ENCODE results near the gene ATXN7L1.

ATXN7L1 gene

DNA sequence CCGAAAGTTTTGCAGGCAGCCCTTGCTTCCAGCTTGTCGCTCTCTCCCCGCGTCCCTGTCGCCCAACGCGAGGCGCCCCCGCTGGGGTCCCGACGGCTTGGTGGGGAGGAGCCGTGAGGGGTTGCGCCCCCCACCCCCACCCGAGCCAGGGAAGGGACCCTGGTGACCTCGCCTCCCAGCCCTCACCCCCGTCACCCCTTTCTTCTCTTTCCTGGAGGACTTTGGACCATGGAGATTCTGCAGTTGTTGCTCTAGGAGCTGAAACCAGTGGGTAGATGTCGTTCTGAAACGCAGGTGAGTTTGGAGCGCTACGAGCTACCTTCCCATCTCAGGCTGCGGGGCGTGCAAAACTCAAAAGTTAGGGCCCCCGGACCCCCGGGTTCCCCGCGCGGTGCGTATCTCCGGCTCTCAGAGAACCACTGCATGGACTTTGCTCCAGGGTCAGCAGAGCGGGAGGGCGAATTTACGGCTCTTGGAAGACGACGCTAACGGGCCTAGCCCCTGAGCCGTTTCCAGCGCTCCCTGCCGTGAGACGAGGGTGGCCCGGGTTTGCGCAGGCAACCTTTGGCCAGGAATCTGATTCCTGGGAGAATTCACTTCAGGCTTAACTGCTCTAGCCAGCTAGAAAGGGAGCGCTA lies 684 bp upstream of the ATXN7L1 start (continued):
- TF ChIP-seq, protein P1, sequence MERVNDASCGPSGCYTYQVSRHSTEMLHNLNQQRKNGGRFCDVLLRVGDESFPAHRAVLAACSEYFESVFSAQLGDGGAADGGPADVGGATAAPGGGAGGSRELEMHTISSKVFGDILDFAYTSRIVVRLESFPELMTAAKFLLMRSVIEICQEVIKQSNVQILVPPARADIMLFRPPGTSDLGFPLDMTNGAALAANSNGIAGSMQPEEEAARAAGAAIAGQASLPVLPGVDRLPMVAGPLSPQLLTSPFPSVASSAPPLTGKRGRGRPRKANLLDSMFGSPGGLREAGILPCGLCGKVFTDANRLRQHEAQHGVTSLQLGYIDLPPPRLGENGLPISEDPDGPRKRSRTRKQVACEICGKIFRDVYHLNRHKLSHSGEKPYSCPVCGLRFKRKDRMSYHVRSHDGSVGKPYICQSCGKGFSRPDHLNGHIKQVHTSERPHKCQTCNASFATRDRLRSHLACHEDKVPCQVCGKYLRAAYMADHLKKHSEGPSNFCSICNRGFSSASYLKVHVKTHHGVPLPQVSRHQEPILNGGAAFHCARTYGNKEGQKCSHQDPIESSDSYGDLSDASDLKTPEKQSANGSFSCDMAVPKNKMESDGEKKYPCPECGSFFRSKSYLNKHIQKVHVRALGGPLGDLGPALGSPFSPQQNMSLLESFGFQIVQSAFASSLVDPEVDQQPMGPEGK (tag by site-specific recombination; IDR thresholded peaks at IDR 0.05): peak; percentile 66
- no peak for TF ChIP-seq ZSCAN23 (tag by site-specific recombination; IDR thresholded peaks at IDR 0.05)
- TF ChIP-seq SP7 (tag by site-specific recombination; IDR thresholded peaks at IDR 0.05): no peak
- TF ChIP-seq ZNF121 (tag by site-specific recombination; IDR thresholded peaks at IDR 0.05): no peak
- TF ChIP-seq, protein P2, sequence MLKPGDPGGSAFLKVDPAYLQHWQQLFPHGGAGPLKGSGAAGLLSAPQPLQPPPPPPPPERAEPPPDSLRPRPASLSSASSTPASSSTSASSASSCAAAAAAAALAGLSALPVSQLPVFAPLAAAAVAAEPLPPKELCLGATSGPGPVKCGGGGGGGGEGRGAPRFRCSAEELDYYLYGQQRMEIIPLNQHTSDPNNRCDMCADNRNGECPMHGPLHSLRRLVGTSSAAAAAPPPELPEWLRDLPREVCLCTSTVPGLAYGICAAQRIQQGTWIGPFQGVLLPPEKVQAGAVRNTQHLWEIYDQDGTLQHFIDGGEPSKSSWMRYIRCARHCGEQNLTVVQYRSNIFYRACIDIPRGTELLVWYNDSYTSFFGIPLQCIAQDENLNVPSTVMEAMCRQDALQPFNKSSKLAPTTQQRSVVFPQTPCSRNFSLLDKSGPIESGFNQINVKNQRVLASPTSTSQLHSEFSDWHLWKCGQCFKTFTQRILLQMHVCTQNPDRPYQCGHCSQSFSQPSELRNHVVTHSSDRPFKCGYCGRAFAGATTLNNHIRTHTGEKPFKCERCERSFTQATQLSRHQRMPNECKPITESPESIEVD (tag by site-specific recombination; IDR thresholded peaks at IDR 0.05): no peak
- no peak for TF ChIP-seq ZNF202 (tag by site-specific recombination; IDR thresholded peaks at IDR 0.05; ENCODE audit: borderline replicate concordance)
- TF ChIP-seq ZBTB20 (tag by site-specific recombination; IDR thresholded peaks at IDR 0.05): peak; percentile 93
- no peak for TF ChIP-seq ZNF248 (tag by site-specific recombination; IDR thresholded peaks at IDR 0.05)
- TF ChIP-seq, protein P3, sequence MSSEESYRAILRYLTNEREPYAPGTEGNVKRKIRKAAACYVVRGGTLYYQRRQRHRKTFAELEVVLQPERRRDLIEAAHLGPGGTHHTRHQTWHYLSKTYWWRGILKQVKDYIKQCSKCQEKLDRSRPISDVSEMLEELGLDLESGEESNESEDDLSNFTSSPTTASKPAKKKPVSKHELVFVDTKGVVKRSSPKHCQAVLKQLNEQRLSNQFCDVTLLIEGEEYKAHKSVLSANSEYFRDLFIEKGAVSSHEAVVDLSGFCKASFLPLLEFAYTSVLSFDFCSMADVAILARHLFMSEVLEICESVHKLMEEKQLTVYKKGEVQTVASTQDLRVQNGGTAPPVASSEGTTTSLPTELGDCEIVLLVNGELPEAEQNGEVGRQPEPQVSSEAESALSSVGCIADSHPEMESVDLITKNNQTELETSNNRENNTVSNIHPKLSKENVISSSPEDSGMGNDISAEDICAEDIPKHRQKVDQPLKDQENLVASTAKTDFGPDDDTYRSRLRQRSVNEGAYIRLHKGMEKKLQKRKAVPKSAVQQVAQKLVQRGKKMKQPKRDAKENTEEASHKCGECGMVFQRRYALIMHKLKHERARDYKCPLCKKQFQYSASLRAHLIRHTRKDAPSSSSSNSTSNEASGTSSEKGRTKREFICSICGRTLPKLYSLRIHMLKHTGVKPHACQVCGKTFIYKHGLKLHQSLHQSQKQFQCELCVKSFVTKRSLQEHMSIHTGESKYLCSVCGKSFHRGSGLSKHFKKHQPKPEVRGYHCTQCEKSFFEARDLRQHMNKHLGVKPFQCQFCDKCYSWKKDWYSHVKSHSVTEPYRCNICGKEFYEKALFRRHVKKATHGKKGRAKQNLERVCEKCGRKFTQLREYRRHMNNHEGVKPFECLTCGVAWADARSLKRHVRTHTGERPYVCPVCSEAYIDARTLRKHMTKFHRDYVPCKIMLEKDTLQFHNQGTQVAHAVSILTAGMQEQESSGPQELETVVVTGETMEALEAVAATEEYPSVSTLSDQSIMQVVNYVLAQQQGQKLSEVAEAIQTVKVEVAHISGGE (tag by site-specific recombination; conservative IDR thresholded peaks at IDR 0.05; ENCODE audit: low read depth): no peak
- no peak for TF ChIP-seq ZNF843 (tag by site-specific recombination; IDR thresholded peaks at IDR 0.05)
- TF ChIP-seq GLI2 (tag by site-specific recombination; IDR thresholded peaks at IDR 0.05; ENCODE audit: borderline replicate concordance, low read depth): no peak
- TF ChIP-seq ZNF544 (tag by site-specific recombination; IDR thresholded peaks at IDR 0.05): no peak
- TF ChIP-seq EGR2 (tag by site-specific recombination; IDR thresholded peaks at IDR 0.05; ENCODE audit: low read depth): no peak
- TF ChIP-seq, protein P4, sequence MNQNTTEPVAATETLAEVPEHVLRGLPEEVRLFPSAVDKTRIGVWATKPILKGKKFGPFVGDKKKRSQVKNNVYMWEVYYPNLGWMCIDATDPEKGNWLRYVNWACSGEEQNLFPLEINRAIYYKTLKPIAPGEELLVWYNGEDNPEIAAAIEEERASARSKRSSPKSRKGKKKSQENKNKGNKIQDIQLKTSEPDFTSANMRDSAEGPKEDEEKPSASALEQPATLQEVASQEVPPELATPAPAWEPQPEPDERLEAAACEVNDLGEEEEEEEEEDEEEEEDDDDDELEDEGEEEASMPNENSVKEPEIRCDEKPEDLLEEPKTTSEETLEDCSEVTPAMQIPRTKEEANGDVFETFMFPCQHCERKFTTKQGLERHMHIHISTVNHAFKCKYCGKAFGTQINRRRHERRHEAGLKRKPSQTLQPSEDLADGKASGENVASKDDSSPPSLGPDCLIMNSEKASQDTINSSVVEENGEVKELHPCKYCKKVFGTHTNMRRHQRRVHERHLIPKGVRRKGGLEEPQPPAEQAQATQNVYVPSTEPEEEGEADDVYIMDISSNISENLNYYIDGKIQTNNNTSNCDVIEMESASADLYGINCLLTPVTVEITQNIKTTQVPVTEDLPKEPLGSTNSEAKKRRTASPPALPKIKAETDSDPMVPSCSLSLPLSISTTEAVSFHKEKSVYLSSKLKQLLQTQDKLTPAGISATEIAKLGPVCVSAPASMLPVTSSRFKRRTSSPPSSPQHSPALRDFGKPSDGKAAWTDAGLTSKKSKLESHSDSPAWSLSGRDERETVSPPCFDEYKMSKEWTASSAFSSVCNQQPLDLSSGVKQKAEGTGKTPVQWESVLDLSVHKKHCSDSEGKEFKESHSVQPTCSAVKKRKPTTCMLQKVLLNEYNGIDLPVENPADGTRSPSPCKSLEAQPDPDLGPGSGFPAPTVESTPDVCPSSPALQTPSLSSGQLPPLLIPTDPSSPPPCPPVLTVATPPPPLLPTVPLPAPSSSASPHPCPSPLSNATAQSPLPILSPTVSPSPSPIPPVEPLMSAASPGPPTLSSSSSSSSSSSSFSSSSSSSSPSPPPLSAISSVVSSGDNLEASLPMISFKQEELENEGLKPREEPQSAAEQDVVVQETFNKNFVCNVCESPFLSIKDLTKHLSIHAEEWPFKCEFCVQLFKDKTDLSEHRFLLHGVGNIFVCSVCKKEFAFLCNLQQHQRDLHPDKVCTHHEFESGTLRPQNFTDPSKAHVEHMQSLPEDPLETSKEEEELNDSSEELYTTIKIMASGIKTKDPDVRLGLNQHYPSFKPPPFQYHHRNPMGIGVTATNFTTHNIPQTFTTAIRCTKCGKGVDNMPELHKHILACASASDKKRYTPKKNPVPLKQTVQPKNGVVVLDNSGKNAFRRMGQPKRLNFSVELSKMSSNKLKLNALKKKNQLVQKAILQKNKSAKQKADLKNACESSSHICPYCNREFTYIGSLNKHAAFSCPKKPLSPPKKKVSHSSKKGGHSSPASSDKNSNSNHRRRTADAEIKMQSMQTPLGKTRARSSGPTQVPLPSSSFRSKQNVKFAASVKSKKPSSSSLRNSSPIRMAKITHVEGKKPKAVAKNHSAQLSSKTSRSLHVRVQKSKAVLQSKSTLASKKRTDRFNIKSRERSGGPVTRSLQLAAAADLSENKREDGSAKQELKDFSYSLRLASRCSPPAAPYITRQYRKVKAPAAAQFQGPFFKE (tag by site-specific recombination; IDR thresholded peaks at IDR 0.05; ENCODE audit: borderline replicate concordance): no peak
- TF ChIP-seq, protein P5, sequence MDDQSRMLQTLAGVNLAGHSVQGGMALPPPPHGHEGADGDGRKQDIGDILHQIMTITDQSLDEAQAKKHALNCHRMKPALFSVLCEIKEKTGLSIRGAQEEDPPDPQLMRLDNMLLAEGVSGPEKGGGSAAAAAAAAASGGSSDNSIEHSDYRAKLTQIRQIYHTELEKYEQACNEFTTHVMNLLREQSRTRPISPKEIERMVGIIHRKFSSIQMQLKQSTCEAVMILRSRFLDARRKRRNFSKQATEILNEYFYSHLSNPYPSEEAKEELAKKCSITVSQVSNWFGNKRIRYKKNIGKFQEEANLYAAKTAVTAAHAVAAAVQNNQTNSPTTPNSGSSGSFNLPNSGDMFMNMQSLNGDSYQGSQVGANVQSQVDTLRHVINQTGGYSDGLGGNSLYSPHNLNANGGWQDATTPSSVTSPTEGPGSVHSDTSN (CRISPR knock-in tag; IDR thresholded peaks at IDR 0.05): peak; percentile 34; the same call in 1 of the 2 replicates
- no peak for TF ChIP-seq ZNF654 (tag by site-specific recombination; IDR thresholded peaks at IDR 0.05; ENCODE audit: low read depth)
- TF ChIP-seq, protein P6, sequence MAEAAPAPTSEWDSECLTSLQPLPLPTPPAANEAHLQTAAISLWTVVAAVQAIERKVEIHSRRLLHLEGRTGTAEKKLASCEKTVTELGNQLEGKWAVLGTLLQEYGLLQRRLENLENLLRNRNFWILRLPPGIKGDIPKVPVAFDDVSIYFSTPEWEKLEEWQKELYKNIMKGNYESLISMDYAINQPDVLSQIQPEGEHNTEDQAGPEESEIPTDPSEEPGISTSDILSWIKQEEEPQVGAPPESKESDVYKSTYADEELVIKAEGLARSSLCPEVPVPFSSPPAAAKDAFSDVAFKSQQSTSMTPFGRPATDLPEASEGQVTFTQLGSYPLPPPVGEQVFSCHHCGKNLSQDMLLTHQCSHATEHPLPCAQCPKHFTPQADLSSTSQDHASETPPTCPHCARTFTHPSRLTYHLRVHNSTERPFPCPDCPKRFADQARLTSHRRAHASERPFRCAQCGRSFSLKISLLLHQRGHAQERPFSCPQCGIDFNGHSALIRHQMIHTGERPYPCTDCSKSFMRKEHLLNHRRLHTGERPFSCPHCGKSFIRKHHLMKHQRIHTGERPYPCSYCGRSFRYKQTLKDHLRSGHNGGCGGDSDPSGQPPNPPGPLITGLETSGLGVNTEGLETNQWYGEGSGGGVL (tag by site-specific recombination; IDR thresholded peaks at IDR 0.05): 0 out of 2 replicates have a peak, but pooled peaks have one; percentile 11
- TF ChIP-seq GLI4 (tag by site-specific recombination; IDR thresholded peaks at IDR 0.05): 0 out of 2 replicates have a peak, but pooled peaks have one; percentile 12
- peak; percentile 3; the same call in 1 of the 2 replicates for TF ChIP-seq KLF1 (tag by site-specific recombination; IDR thresholded peaks at IDR 0.05)

Measured in HEK293 (cell line).